Measurements from ENCODE around the gene NUP153. TPM values are rescaled to one million over a fixed set of nuclear protein-coding genes. Genes with fewer than 3 reads are reported as not detected.
"Not testable (repeated sequence)": the region's sequence is repeated elsewhere in the genome, so short reads cannot be mapped to it uniquely, and the experiment has no call there.

NUP153 gene
- total RNA-seq, 4 donors from 2014 or later, result 35.5 to 42.2 (median 40.5) TPM

DNA sequence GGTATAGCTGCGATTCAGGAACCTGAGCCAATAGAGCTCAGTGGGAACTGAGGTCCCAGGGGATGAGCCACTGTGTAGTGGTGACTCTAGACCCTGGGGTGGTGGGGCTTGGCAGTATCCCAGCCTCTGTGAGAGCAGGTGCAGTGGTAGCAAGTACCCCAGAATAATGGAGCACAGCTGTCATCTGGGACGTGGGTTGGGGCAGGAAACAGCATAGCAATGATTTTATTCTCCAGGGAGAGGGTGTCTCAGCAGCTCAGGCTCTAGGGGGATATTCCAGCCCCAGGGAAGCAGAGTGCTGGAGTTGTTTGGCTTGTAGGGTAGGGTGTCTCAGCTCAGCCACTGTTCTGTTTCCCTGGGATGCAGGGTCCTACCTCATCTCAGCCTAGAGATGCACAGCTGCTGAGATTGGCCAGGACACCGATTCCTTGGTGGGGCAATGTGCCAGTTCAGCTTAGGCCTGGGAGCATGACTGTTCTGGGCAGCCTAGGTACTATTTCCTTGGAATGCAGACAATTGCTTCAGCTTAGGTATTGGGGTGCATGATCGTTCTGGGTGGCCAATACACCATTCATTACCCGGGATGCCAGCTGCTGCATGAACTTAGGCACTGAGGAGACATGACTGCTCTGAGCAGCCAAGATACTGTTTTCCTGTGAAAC is 34.0 kb upstream of the NUP153 start:
- 31 to 46% methylated on average over 5 of the region's 5 CpGs for WGBS, 2 donors
- TF ChIP-seq POLR2A (IDR thresholded peaks at IDR 0.05) (no peak), CTCF (IDR thresholded peaks at IDR 0.05) (no peak)
- intact Hi-C loops (cut with DNase I; ENCODE audit: low total_unique reads), result no loop called here
- DNase-seq (ENCODE audit: low spot score in 2 of 2), result no peak
- H3K4me3 ChIP-seq (ENCODE audit: low read depth, poor library complexity, severe bottlenecking), result no peak overlapping the region

- TF ChIP-seq CTCF (IDR thresholded peaks at IDR 0.05) (no peak), POLR2A (IDR thresholded peaks at IDR 0.05) (no peak)
- 89 to 93% methylated on average over 1 of the region's 1 CpG for WGBS, 2 donors
- H3K4me3 ChIP-seq (ENCODE audit: low read depth, poor library complexity, severe bottlenecking), result no peak overlapping the region
- intact Hi-C loops (cut with DNase I; ENCODE audit: low total_unique reads), result no loop called here
- DNase-seq (ENCODE audit: low spot score in 2 of 2), result no peak
These were observed 31.1 kb upstream of the NUP153 start for GRCh38 chr6:17737704-17738252.

- WGBS, 2 donors, result 90% methylated on average over 2 of the region's 27 CpGs; no CpG with 5 or more reads in 1 of the 2 donors
- intact Hi-C loops (cut with DNase I; ENCODE audit: low total_unique reads), result not testable (repeated sequence)
These were observed 28.6 kb upstream of the NUP153 start for GRCh38 chr6:17735311-17735710.

GRCh38 chr6:17730078-17730704 is 23.5 kb upstream of the NUP153 start:
- WGBS, 2 donors, result 80 to 81% methylated on average over 6 of the region's 6 CpGs
- no peak for DNase-seq (ENCODE audit: low spot score in 2 of 2)
- TF ChIP-seq CTCF (IDR thresholded peaks at IDR 0.05) (no peak), POLR2A (IDR thresholded peaks at IDR 0.05) (no peak)
- H3K4me3 ChIP-seq (ENCODE audit: low read depth, poor library complexity, severe bottlenecking), result no peak overlapping the region
- intact Hi-C loops (cut with DNase I; ENCODE audit: low total_unique reads), result no loop called here

More at GRCh38 chr6:17735311-17735710, 28.6 kb upstream of the NUP153 start:
- not testable (repeated sequence) for H3K4me3 ChIP-seq (ENCODE audit: low read depth, poor library complexity, severe bottlenecking)
- peak in 1 of 2 donors; percentile 31 for DNase-seq (ENCODE audit: low spot score in 2 of 2)

- H3K4me3 ChIP-seq (ENCODE audit: low read depth, poor library complexity, severe bottlenecking), result no peak overlapping the region
- TF ChIP-seq POLR2A (IDR thresholded peaks at IDR 0.05) (no peak), CTCF (IDR thresholded peaks at IDR 0.05) (no peak)
- WGBS, 2 donors, result 74 to 82% methylated on average over 12 of the region's 12 CpGs
- intact Hi-C loops (cut with DNase I; ENCODE audit: low total_unique reads), result no loop called here
- DNase-seq (ENCODE audit: low spot score in 2 of 2), result no peak
These were observed 22.7 kb upstream of the NUP153 start for GRCh38 chr6:17729223-17730077.

All from lower leg skin (tissue), 4 donors.